Measurements from ENCODE around the gene GFAP.

GFAP gene

DNA sequence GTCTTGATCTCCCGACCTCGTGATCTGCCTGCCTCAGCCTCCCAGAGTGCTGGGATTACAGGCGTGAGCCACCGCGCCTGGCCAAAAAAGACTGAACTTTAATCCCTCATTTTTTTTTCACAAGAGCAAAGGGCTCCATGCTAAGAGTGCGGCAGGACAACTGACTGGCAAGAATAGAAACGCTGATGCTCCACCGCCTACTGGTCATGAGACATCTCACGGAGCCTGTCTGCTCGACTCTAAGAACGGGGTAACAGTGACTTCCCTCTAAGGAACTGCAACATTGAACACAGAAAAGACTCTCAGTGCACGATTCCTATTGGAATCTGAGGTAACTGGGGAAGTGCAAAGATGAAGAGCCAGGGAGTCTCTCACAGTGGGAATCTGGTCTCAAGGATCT, 43.7 kb downstream of the GFAP start:
- TF ChIP-seq, protein P1, sequence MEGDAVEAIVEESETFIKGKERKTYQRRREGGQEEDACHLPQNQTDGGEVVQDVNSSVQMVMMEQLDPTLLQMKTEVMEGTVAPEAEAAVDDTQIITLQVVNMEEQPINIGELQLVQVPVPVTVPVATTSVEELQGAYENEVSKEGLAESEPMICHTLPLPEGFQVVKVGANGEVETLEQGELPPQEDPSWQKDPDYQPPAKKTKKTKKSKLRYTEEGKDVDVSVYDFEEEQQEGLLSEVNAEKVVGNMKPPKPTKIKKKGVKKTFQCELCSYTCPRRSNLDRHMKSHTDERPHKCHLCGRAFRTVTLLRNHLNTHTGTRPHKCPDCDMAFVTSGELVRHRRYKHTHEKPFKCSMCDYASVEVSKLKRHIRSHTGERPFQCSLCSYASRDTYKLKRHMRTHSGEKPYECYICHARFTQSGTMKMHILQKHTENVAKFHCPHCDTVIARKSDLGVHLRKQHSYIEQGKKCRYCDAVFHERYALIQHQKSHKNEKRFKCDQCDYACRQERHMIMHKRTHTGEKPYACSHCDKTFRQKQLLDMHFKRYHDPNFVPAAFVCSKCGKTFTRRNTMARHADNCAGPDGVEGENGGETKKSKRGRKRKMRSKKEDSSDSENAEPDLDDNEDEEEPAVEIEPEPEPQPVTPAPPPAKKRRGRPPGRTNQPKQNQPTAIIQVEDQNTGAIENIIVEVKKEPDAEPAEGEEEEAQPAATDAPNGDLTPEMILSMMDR (conservative IDR thresholded peaks at IDR 0.05; ENCODE audit: low read depth): no peak
- CTCF ChIA-PET: interaction anchor here (0.7 kb wide), 2 partner anchors 218 to 263 kb away, joined by 3 read pairs; no protein-coding TSS in a partner anchor
- peak overlapping the region; percentile 74 for H3K27ac ChIP-seq
- POLR2A ChIA-PET (ENCODE audit: low non-redundant PET): no interaction called here
- DNase-seq (ENCODE audit: low spot score): no peak

DNA sequence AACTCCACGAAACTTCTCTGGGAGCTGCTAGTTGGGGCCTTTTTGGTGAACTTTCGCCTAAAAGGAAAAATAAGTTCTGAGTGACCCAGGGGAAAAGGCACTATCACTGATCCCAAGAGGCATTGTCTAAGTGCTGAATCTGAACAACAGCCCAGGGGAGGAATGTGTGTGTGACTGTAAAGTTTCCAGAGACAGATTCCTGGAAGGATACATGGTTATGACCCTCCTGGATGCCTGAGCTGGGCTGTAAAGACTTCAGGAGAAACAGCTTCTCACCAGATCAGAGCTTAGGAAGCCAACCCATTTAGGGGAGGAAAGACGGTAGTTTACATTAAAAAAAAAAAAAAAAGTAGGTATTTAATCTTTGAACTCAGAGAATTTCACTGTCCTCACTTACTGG, 47.5 kb downstream of the GFAP start:
- H3K27ac ChIP-seq: no peak overlapping the region
- no peak for DNase-seq (ENCODE audit: low spot score)
- ChIA-PET CTCF (interaction anchor here (0.7 to 7.7 kb wide), 4 partner anchors 10 to 267 kb away, joined by 4 to 94 read pairs (median 6); no protein-coding TSS in a partner anchor), POLR2A (ENCODE audit: low non-redundant PET) (no interaction called here)
- TF ChIP-seq, protein P1 (conservative IDR thresholded peaks at IDR 0.05; ENCODE audit: low read depth): no peak

DNA sequence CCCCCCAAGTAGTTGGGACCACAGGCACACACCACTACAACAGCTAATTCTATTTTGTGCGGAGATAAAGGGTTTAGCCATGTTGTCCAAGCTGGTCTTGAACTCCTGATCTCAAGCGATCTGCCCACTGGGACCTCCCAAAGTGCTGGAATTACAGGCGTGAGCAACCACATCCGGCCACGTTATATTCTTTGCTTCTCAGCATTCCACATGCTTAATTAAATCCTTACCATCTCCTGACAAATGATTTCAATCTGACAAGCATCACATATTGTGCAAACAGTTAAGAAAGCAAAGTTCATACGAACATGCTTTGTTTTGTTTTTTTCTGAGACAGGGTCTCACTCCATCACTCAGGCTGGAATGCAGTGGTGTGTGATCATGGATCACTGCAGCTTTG, 49.4 kb downstream of the GFAP start:
- POLR2A ChIA-PET (ENCODE audit: low non-redundant PET): no interaction called here
- CTCF ChIA-PET: interaction anchor here (0.6 to 7.7 kb wide), 4 partner anchors 10 to 152 kb away, joined by 3 to 94 read pairs (median 4); no protein-coding TSS in a partner anchor
- TF ChIP-seq, protein P1 (conservative IDR thresholded peaks at IDR 0.05; ENCODE audit: low read depth): no peak
- peak overlapping the region; percentile 22 for H3K27ac ChIP-seq
- no peak for DNase-seq (ENCODE audit: low spot score)

- no peak overlapping the region for H3K27ac ChIP-seq
- ChIA-PET CTCF (interaction anchor here (0.6 to 7.7 kb wide), 5 partner anchors 11 to 87 kb away, joined by 3 to 94 read pairs (median 4); no protein-coding TSS in a partner anchor), POLR2A (ENCODE audit: low non-redundant PET) (no interaction called here)
- TF ChIP-seq, protein P1 (conservative IDR thresholded peaks at IDR 0.05; ENCODE audit: low read depth): peak; percentile 90
- DNase-seq (ENCODE audit: low spot score): peak; percentile 64
Observed at GRCh38 chr17:44865231-44865660, 50.1 kb downstream of the GFAP start.

- ChIA-PET POLR2A (ENCODE audit: low non-redundant PET) (no interaction called here), CTCF (interaction anchor here (0.6 to 7.7 kb wide), 5 partner anchors 12 to 87 kb away, joined by 3 to 94 read pairs (median 4); no protein-coding TSS in a partner anchor)
- H3K27ac ChIP-seq: no peak overlapping the region
- DNase-seq (ENCODE audit: low spot score): no peak
- TF ChIP-seq, protein P1 (conservative IDR thresholded peaks at IDR 0.05; ENCODE audit: low read depth): no peak
Observed at GRCh38 chr17:44864831-44865230, 50.5 kb downstream of the GFAP start.

- CTCF ChIA-PET: interaction anchor here (0.7 to 7.7 kb wide), 3 partner anchors 12 to 86 kb away, joined by 4 to 94 read pairs (median 4); no protein-coding TSS in a partner anchor
- POLR2A ChIA-PET (ENCODE audit: low non-redundant PET): no interaction called here
- H3K27ac ChIP-seq: no peak overlapping the region
- DNase-seq (ENCODE audit: low spot score): no peak
- TF ChIP-seq, protein P1 (conservative IDR thresholded peaks at IDR 0.05; ENCODE audit: low read depth): no peak
Observed at GRCh38 chr17:44863061-44863918, 52.0 kb downstream of the GFAP start.
